ENCODE data around the gene BRD1.

The BRD1 gene

GRCh38 chr22:49749885-49750510 lies 77.7 kb downstream of the BRD1 start:
- DNase-seq, result peak; percentile 53

GRCh38 chr22:49749227-49749626 lies 78.4 kb downstream of the BRD1 start:
- peak; percentile 48 for DNase-seq

GRCh38 chr22:49748514-49748913 lies 79.2 kb downstream of the BRD1 start:
- no peak for DNase-seq

- no peak for DNase-seq
These were observed 80.0 kb downstream of the BRD1 start for GRCh38 chr22:49747716-49748115.

GRCh38 chr22:49747130-49747529 lies 80.5 kb downstream of the BRD1 start:
- no peak for DNase-seq

GRCh38 chr22:49746065-49746464 lies 81.6 kb downstream of the BRD1 start:
- DNase-seq, result no peak

- peak; percentile 34 for DNase-seq
These were observed 87.4 kb downstream of the BRD1 start for GRCh38 chr22:49740242-49740641.

- DNase-seq, result no peak
These were observed 88.5 kb downstream of the BRD1 start for GRCh38 chr22:49739138-49739537.

- DNase-seq, result no peak
These were observed 89.1 kb downstream of the BRD1 start for GRCh38 chr22:49738566-49738965.

GRCh38 chr22:49738006-49738405 lies 89.7 kb downstream of the BRD1 start:
- peak; percentile 61 for DNase-seq

- DNase-seq, result no peak
These were observed 90.5 kb downstream of the BRD1 start for GRCh38 chr22:49737101-49737551.

GRCh38 chr22:49736538-49736937 lies 91.1 kb downstream of the BRD1 start:
- DNase-seq, result no peak

- peak; percentile 24 for DNase-seq
These were observed 91.7 kb downstream of the BRD1 start for GRCh38 chr22:49735901-49736421.

- peak; percentile 59 for DNase-seq
These were observed 92.2 kb downstream of the BRD1 start for GRCh38 chr22:49735411-49735900.

GRCh38 chr22:49734882-49735281 lies 92.8 kb downstream of the BRD1 start:
- DNase-seq, result peak; percentile 41

GRCh38 chr22:49734390-49734789 lies 93.3 kb downstream of the BRD1 start:
- peak; percentile 58 for DNase-seq

GRCh38 chr22:49733631-49734030 lies 94.0 kb downstream of the BRD1 start:
- DNase-seq, result peak; percentile 55

GRCh38 chr22:49730656-49731055 lies 97.0 kb downstream of the BRD1 start:
- DNase-seq, result no peak

- DNase-seq, result peak; percentile 48
These were observed 99.0 kb downstream of the BRD1 start for GRCh38 chr22:49728570-49729271.

GRCh38 chr22:49727881-49728569 lies 99.6 kb downstream of the BRD1 start:
- DNase-seq, result peak; percentile 48

- DNase-seq, result peak; percentile 56
These were observed 100.3 kb downstream of the BRD1 start for GRCh38 chr22:49727191-49727880.

GRCh38 chr22:49726701-49727101 lies 101.0 kb downstream of the BRD1 start:
- peak; percentile 51 for DNase-seq
